Activated CD8-positive, alpha-beta T cell treated with anti-CD3 and anti-CD28 coated beads for 36 hours (primary cell): Measurements from ENCODE around the gene CTSD. TPM values are rescaled to one million over a fixed set of nuclear protein-coding genes. Genes with fewer than 3 reads are reported as not detected.
A peak's percentile ranks its signal among the peaks of the same experiment; 100 is the strongest.

Experiments used
- ATAC-seq: fragments of 200-7000 bp; cut with Tn5 transposase; one replicate; pipeline ENCODE4 v1.10.0; 2021; ENCODE audit warnings: mild to moderate bottlenecking, moderate library complexity
- CTCF ChIA-PET: fragments of 350-600 bp; sonication (Branson Sonifier 250); formaldehyde crosslinking; loops from one replicate; lab custom pipeline; 2021; ENCODE audit warnings: antibody characterized with exemption; lab: Charles Lee
- POLR2A ChIA-PET: fragments of 350-600 bp; sonication (Branson Sonifier 250); formaldehyde crosslinking; loops from one replicate; lab custom pipeline; 2021; ENCODE audit warnings: antibody characterized with exemption; lab: Charles Lee
- DNase-seq: peaks from one replicate; pipeline ENCODE4 v3.0.0-alpha.2; 2020
- H3K27ac Mint-ChIP-seq: one replicate; pipeline ENCODE4 v1.8.0; 2021; ENCODE audit warnings: mild to moderate bottlenecking, mixed read lengths
- H3K27me3 Mint-ChIP-seq: one replicate; pipeline ENCODE4 v1.8.0; 2021; ENCODE audit warnings: mixed read lengths
- H3K36me3 Mint-ChIP-seq: one replicate; pipeline ENCODE4 v1.8.0; 2021; ENCODE audit warnings: low read depth, mixed read lengths
- H3K4me1 Mint-ChIP-seq: one replicate; pipeline ENCODE4 v1.8.0; 2021; ENCODE audit warnings: low read depth, mixed read lengths
- H3K4me3 Mint-ChIP-seq: one replicate; pipeline ENCODE4 v1.8.0; 2021; ENCODE audit warnings: mild to moderate bottlenecking, moderate library complexity, mixed read lengths
- H3K9me3 Mint-ChIP-seq: one replicate; pipeline ENCODE4 v1.8.0; 2021; ENCODE audit warnings: mixed read lengths
- CTCF ChIP-seq: fragments of 200-600 bp; IDR thresholded peaks from one replicate; pipeline ENCODE4 v1.8.0; 2022; ENCODE audit warnings: antibody characterized with exemption, mild to moderate bottlenecking
- intact Hi-C: fragments of 100-400 bp; cut with micrococcal nuclease; formaldehyde crosslinking; loops from one replicate; pipeline ENCODE4 v1.10.0; 2022
- total RNA-seq, 2 experiments: library from RNA; stranded (reverse); gene quantifications; one replicate each; pipeline ENCODE4 v1.2.3, GENCODE V29; 2021

CTSD gene
- total RNA-seq, 2 experiments from 2014 or later = 44.9 to 45.6 TPM

GRCh38 chr11:1743585-1744136 is 20.1 kb downstream of the CTSD start:
- intact Hi-C loops = no loop called here
- Mint-ChIP-seq H3K36me3 (no peaks in the 10 kb centered on the region), H3K27ac (no peak overlapping the region), H3K27me3 (peaks cover 3% of the 10 kb centered on the region), H3K9me3 (peaks cover 2% of the 10 kb centered on the region), H3K4me3 (no peak overlapping the region), H3K4me1 (peaks cover 2% of the 10 kb centered on the region)
- no peak for ATAC-seq
- CTCF ChIA-PET = no interaction called here
- DNase-seq = no peak
- POLR2A ChIA-PET = interaction anchor here (1.7 kb wide), 1 partner anchor 13 kb away, joined by 7 read pairs; no protein-coding TSS in a partner anchor
- no peak for TF ChIP-seq CTCF

GRCh38 chr11:1742869-1743584 is 20.7 kb downstream of the CTSD start:
- no peaks in the 10 kb centered on the region for H3K36me3 Mint-ChIP-seq
- ATAC-seq (no peak), DNase-seq (no peak)
- no peaks in the 10 kb centered on the region for H3K4me1 Mint-ChIP-seq
- H3K9me3 Mint-ChIP-seq = peaks cover 2% of the 10 kb centered on the region
- H3K27me3 Mint-ChIP-seq = peaks cover 2% of the 10 kb centered on the region
- no peak overlapping the region for H3K27ac Mint-ChIP-seq
- intact Hi-C loops = no loop called here
- ChIA-PET POLR2A (no interaction called here), CTCF (no interaction called here)
- no peak for TF ChIP-seq CTCF
- no peak overlapping the region for H3K4me3 Mint-ChIP-seq

- Mint-ChIP-seq H3K4me1 (no peaks in the 10 kb centered on the region), H3K4me3 (no peak overlapping the region), H3K9me3 (peaks cover 4% of the 10 kb centered on the region), H3K27me3 (peaks cover 2% of the 10 kb centered on the region), H3K27ac (no peak overlapping the region), H3K36me3 (no peaks in the 10 kb centered on the region)
- ChIA-PET CTCF (no interaction called here), POLR2A (no interaction called here)
- TF ChIP-seq CTCF = no peak
- intact Hi-C loops = no loop called here
- DNase-seq = no peak
- ATAC-seq = peak; percentile 88
These were observed 21.4 kb downstream of the CTSD start for GRCh38 chr11:1742371-1742770.

GRCh38 chr11:1741741-1742140 is 22.0 kb downstream of the CTSD start:
- Mint-ChIP-seq H3K4me1 (no peaks in the 10 kb centered on the region), H3K27ac (no peak overlapping the region), H3K9me3 (peaks cover 6% of the 10 kb centered on the region), H3K27me3 (peaks cover 2% of the 10 kb centered on the region), H3K36me3 (no peaks in the 10 kb centered on the region), H3K4me3 (no peak overlapping the region)
- POLR2A ChIA-PET = no interaction called here
- intact Hi-C loops = no loop called here
- CTCF ChIA-PET = no interaction called here
- DNase-seq (no peak), ATAC-seq (no peak)
- no peak for TF ChIP-seq CTCF

- ATAC-seq (no peak), DNase-seq (no peak)
- Mint-ChIP-seq H3K27me3 (peaks cover 2% of the 10 kb centered on the region), H3K4me1 (no peaks in the 10 kb centered on the region), H3K9me3 (peaks cover 12% of the 10 kb centered on the region), H3K36me3 (peaks cover 5% of the 10 kb centered on the region), H3K4me3 (no peak overlapping the region), H3K27ac (no peak overlapping the region)
- intact Hi-C loops = no loop called here
- no peak for TF ChIP-seq CTCF
- CTCF ChIA-PET = interaction anchor here (1.3 kb wide), 1 partner anchor 92 kb away, joined by 3 read pairs; no protein-coding TSS in a partner anchor
- POLR2A ChIA-PET = interaction anchor here (1.3 kb wide), 1 partner anchor 17 kb away, joined by 4 read pairs; no protein-coding TSS in a partner anchor
These were observed 22.8 kb downstream of the CTSD start for GRCh38 chr11:1740786-1741530.
